Neutrophil (primary cell): Measurements from ENCODE around the gene FKBP5.

Experiments used
- H3K27ac ChIP-seq: fragments of 200-600 bp; sonication (generic); 2 replicates; pipeline ENCODE4 v1.5.1; 2016; ENCODE audit warnings: mild to moderate bottlenecking, moderate library complexity
- H3K27me3 ChIP-seq: fragments of 200-600 bp; sonication (generic); 2 replicates; pipeline ENCODE4 v1.6.0; 2016; ENCODE audit warnings: mild to moderate bottlenecking
- H3K36me3 ChIP-seq: fragments of 200-600 bp; sonication (generic); 2 replicates; pipeline ENCODE4 v1.5.1; 2017
- H3K4me1 ChIP-seq, 2 experiments: fragments of 200-600 bp in 1 of 2; sonication (generic) in 1 of 2; 1 replicate in 1 of 2; 2 replicates in 1 of 2; pipeline versions ENCODE4 v1.5.1 to v1.6.1; 2013 to 2016; ENCODE audit warnings: low read depth in 1 of 2, low read length in 1 of 2, mild to moderate bottlenecking in 1 of 2, moderate library complexity in 1 of 2; ENCODE audit not compliant: control insufficient read depth in 1 of 2, insufficient read depth in 1 of 2
- H3K4me3 ChIP-seq, 2 experiments: fragments of 200-600 bp in 1 of 2; sonication (generic) in 1 of 2; 1 replicate in 1 of 2; 2 replicates in 1 of 2; pipeline ENCODE4 v1.5.1; 2013 to 2016; ENCODE audit warnings: low read depth in 1 of 2, low read length in 1 of 2, mild to moderate bottlenecking in 1 of 2, moderate library complexity in 1 of 2
- H3K9me3 ChIP-seq: fragments of 200-600 bp; sonication (generic); 2 replicates; pipeline ENCODE4 v1.5.1; 2016
- TF ChIP-seq, protein P1 (sequence below): fragments of 200-600 bp; sonication (generic); IDR thresholded peaks from 2 replicates; pipeline ENCODE4 v1.5.1; 2016; ENCODE audit warnings: antibody characterized with exemption

FKBP5 gene

DNA sequence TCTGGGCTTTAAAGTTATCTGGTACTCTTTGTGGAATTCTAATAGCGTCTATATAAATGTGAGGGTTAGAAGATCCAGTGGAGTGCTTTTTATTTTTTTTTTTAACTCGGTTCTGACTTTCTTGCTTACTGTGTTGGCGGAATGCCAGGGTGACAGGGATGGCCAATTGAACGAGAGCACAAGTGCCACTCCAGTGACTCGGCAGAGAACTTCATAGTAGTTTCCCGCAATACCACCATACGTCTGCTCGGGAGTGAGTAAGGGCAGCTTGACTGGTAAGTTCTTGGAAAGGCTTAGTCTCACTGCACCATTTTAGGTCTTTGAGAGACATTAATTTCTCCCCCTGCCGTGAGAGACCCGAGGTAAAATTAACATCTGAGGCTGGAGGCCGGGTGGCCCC is 126.7 kb downstream of the FKBP5 start:
- Histone ChIP-seq H3K9me3 (no peaks in the 10 kb centered on the region), H3K4me1 (no peaks in the 10 kb centered on the region), H3K27ac (no peak overlapping the region), H3K27me3 (no peaks in the 10 kb centered on the region), H3K4me3 (no peak overlapping the region), H3K36me3 (no peaks in the 10 kb centered on the region)
- TF ChIP-seq, protein P1, sequence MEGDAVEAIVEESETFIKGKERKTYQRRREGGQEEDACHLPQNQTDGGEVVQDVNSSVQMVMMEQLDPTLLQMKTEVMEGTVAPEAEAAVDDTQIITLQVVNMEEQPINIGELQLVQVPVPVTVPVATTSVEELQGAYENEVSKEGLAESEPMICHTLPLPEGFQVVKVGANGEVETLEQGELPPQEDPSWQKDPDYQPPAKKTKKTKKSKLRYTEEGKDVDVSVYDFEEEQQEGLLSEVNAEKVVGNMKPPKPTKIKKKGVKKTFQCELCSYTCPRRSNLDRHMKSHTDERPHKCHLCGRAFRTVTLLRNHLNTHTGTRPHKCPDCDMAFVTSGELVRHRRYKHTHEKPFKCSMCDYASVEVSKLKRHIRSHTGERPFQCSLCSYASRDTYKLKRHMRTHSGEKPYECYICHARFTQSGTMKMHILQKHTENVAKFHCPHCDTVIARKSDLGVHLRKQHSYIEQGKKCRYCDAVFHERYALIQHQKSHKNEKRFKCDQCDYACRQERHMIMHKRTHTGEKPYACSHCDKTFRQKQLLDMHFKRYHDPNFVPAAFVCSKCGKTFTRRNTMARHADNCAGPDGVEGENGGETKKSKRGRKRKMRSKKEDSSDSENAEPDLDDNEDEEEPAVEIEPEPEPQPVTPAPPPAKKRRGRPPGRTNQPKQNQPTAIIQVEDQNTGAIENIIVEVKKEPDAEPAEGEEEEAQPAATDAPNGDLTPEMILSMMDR = no peak

DNA sequence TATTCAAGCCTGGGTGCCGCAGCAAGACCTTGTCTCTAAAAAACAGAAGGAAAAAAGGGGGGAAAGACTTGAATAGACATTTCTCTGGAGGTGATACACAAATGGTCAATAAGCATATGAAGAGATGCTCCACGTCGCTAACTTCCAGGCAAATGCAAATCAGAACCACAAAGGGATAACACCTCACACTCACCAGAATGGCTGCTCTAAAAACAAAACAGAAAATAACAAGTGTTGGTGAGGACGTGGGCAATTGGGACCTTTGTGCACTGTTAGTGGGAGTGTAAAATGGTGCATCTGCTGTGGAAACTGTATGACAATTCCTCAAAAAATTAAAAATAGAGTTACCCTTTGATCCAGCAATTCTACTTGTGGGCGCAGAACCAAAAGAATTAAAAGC is 127.6 kb downstream of the FKBP5 start:
- Histone ChIP-seq H3K27ac (no peak overlapping the region), H3K9me3 (no peaks in the 10 kb centered on the region), H3K27me3 (no peaks in the 10 kb centered on the region), H3K4me3 (no peak overlapping the region), H3K36me3 (no peaks in the 10 kb centered on the region), H3K4me1 (no peaks in the 10 kb centered on the region)
- TF ChIP-seq, protein P1 = no peak

DNA sequence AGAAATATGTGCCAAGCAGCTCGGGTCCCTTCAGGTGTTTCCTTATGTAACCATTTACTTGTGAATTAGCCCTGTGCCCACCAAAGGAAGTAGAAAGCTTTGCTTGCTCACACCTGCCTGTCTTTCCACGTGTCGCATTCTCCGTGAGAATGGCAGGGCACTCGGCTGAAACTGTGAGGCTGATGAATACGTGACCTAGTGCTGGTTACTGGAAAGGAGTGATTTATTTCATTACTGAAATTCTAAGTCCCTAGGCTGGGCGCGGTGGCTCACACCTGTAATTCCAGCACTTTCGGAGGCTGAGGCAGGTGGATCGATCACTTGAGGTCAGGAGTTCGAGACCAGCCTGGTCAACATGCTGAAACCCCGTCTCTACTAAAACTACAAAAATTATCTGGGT is 130.1 kb downstream of the FKBP5 start:
- Histone ChIP-seq H3K27ac (no peak overlapping the region), H3K27me3 (no peaks in the 10 kb centered on the region), H3K4me3 (no peak overlapping the region), H3K9me3 (no peaks in the 10 kb centered on the region), H3K36me3 (no peaks in the 10 kb centered on the region), H3K4me1 (no peaks in the 10 kb centered on the region)
- TF ChIP-seq, protein P1 = no peak

DNA sequence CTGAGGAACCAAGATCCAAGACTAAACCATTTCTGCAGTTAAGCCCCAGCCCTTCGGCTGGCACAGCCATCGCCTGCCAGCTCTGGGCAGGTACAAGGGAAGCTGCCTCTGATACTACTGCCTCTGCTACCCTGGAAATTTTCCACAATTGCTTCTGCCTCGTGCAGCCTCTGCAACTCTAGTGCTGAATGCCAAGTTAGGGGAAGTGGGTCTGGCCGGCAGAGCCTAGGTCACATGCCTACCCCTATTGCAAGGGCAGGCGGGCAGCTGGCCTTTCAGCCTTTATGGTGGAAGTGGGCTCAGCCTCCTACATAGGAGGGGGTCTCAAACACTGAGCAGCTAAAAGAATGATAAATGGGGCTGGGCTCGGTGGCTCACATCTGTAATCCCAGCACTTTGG is 131.5 kb downstream of the FKBP5 start:
- Histone ChIP-seq H3K36me3 (no peaks in the 10 kb centered on the region), H3K4me1 (no peaks in the 10 kb centered on the region), H3K27me3 (no peaks in the 10 kb centered on the region), H3K9me3 (no peaks in the 10 kb centered on the region), H3K27ac (no peak overlapping the region), H3K4me3 (no peak overlapping the region)
- TF ChIP-seq, protein P1 = no peak

DNA sequence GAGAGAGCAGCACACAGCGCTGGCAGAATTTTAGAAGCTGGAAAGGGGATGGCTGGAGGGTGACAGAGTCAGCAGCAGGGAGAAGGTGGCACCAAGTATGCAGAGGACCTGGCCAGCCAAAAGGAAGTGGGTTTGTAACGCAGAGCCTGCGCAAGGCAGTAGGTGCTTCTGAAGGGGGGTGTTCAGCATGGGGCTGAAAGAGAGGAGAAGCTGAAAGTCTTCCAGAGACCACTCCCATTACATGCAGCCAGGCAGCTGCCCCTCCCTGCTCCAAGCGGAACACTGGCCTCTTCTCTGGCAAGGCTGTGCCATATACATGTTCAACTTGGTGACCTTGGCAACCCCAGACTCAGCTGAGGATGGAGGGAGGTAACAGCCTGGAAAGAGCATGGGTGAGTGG is 133.9 kb downstream of the FKBP5 start:
- no peaks in the 10 kb centered on the region for H3K9me3 ChIP-seq

More for the DNA sequence above, 133.9 kb downstream of the FKBP5 start:
- Histone ChIP-seq H3K36me3 (no peaks in the 10 kb centered on the region), H3K27me3 (no peaks in the 10 kb centered on the region), H3K4me1 (no peaks in the 10 kb centered on the region), H3K4me3 (no peak overlapping the region), H3K27ac (no peak overlapping the region)
- TF ChIP-seq, protein P1 = no peak
